ENCODE data around the gene FOXD2.

DNA sequence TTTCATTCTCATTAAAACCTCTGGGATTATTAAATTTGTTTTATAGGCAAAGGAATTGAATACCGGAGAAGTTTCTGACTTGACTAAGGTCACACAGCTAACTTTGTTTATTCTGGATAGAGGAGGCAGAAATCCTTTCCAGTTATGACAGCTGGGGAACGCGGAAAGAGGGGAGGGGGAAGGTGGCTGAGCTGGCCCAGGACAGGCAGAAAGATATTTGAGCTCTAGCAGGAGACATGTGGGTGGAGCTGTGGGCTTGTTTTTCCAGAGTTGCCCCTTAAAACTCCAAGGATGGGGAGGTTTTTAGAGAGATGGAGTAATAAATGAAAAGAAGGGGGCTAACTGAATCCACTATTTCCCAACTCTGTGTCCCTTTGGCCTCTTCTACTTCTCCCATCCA lies 27.8 kb downstream of the FOXD2 start:
- TF ChIP-seq, protein P1, sequence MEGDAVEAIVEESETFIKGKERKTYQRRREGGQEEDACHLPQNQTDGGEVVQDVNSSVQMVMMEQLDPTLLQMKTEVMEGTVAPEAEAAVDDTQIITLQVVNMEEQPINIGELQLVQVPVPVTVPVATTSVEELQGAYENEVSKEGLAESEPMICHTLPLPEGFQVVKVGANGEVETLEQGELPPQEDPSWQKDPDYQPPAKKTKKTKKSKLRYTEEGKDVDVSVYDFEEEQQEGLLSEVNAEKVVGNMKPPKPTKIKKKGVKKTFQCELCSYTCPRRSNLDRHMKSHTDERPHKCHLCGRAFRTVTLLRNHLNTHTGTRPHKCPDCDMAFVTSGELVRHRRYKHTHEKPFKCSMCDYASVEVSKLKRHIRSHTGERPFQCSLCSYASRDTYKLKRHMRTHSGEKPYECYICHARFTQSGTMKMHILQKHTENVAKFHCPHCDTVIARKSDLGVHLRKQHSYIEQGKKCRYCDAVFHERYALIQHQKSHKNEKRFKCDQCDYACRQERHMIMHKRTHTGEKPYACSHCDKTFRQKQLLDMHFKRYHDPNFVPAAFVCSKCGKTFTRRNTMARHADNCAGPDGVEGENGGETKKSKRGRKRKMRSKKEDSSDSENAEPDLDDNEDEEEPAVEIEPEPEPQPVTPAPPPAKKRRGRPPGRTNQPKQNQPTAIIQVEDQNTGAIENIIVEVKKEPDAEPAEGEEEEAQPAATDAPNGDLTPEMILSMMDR (conservative IDR thresholded peaks at IDR 0.05; ENCODE audit: low read depth, low read length), result no peak
- TF ChIP-seq CEBPB (IDR thresholded peaks at IDR 0.05; ENCODE audit: low read depth, low read length) (no peak), POLR2A (IDR thresholded peaks at IDR 0.05; ENCODE audit: low read depth, low read length) (no peak), RAD21 (IDR thresholded peaks at IDR 0.05; ENCODE audit: low read length) (no peak), RCOR1 (IDR thresholded peaks at IDR 0.05; ENCODE audit: insufficient replicate concordance, low read length) (no peak), MXI1 (IDR thresholded peaks at IDR 0.05; ENCODE audit: borderline replicate concordance, low read depth, low read length) (no peak), NFE2L2 (IDR thresholded peaks at IDR 0.05; ENCODE audit: low read depth, low read length) (no peak), FOS (IDR thresholded peaks at IDR 0.05; ENCODE audit: low read depth, low read length) (no peak)
- TF ChIP-seq, protein P2, sequence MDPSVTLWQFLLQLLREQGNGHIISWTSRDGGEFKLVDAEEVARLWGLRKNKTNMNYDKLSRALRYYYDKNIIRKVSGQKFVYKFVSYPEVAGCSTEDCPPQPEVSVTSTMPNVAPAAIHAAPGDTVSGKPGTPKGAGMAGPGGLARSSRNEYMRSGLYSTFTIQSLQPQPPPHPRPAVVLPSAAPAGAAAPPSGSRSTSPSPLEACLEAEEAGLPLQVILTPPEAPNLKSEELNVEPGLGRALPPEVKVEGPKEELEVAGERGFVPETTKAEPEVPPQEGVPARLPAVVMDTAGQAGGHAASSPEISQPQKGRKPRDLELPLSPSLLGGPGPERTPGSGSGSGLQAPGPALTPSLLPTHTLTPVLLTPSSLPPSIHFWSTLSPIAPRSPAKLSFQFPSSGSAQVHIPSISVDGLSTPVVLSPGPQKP (IDR thresholded peaks at IDR 0.05; ENCODE audit: borderline replicate concordance, low read depth, low read length), result no peak

Measured in IMR-90 (cell line).